ENCODE measurements around the gene GOLGA6L1.
"Not testable (repeated sequence)": the region's sequence is repeated elsewhere in the genome, so short reads cannot be mapped to it uniquely, and the experiment has no call there.

- not testable (repeated sequence) for TF ChIP-seq SP1 (IDR thresholded peaks at IDR 0.05); SUZ12 (IDR thresholded peaks at IDR 0.05); HDGF (IDR thresholded peaks at IDR 0.05; ENCODE audit: borderline replicate concordance); ZNF384 (IDR thresholded peaks at IDR 0.05); TARDBP (IDR thresholded peaks at IDR 0.05); BHLHE40 (IDR thresholded peaks at IDR 0.05; ENCODE audit: borderline replicate concordance); FOXA1 (IDR thresholded peaks at IDR 0.05); FOXM1 (IDR thresholded peaks at IDR 0.05; ENCODE audit: borderline replicate concordance); ELF4 (IDR thresholded peaks at IDR 0.05); NFRKB (IDR thresholded peaks at IDR 0.05); CTBP1 (IDR thresholded peaks at IDR 0.05; ENCODE audit: borderline replicate concordance); PKNOX1 (IDR thresholded peaks at IDR 0.05); LEF1 (IDR thresholded peaks at IDR 0.05; ENCODE audit: borderline replicate concordance); L3MBTL2 (conservative IDR thresholded peaks at IDR 0.05)
These were observed 39.0 kb upstream of the GOLGA6L1 start for GRCh38 chr15:23175606-23176005.

All from HEK293T (cell line).